LNCAP (cell line): ENCODE data around the gene PAQR6.

Source experiments
- CTCF ChIP-seq: fragments of 450-650 bp; IDR thresholded peaks from 2 replicates; pipeline ENCODE4 v1.5.1; 2017; ENCODE audit warnings: mild to moderate bottlenecking

Gene PAQR6

DNA sequence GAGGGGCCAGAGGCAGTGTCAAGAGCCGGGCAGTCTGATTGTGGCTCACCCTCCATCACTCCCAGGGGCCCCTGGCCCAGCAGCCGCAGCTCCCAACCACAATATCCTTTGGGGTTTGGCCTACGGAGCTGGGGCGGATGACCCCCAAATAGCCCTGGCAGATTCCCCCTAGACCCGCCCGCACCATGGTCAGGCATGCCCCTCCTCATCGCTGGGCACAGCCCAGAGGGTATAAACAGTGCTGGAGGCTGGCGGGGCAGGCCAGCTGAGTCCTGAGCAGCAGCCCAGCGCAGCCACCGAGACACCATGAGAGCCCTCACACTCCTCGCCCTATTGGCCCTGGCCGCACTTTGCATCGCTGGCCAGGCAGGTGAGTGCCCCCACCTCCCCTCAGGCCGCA, 5.9 kb downstream of the PAQR6 start, which contains the start of gene BGLAP:
Gene BGLAP, plus strand, starts transcription at position 259 of the 400 bp plus-strand sequence. Its CDS starts 48 bp downstream, at position 307.
- no peak for TF ChIP-seq CTCF

- TF ChIP-seq CTCF, result no peak
These were observed 6.5 kb downstream of the PAQR6 start for GRCh38 chr1:156241311-156241811.

- no peak for TF ChIP-seq CTCF
These were observed 9.6 kb downstream of the PAQR6 start for GRCh38 chr1:156238248-156238647.

DNA sequence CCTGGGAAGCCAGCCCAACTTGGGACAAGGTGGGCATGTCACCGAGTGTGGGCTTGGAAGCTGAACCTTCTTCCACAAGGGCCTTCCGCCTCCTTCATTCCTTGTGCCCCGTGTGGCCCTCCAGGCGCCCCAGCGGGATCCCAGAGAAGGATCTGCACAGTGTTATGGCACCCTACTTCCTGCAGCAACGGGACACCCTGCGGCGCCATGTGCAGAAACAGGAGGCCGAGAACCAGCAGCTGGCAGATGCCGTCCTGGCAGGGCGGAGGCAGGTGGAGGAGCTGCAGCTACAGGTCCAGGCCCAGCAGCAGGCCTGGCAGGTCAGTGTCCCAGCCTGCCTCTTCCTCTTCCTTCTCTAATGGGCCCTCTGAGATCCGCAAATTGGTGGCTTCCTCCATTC, 11.7 kb downstream of the PAQR6 start:
- TF ChIP-seq CTCF, result no peak

DNA sequence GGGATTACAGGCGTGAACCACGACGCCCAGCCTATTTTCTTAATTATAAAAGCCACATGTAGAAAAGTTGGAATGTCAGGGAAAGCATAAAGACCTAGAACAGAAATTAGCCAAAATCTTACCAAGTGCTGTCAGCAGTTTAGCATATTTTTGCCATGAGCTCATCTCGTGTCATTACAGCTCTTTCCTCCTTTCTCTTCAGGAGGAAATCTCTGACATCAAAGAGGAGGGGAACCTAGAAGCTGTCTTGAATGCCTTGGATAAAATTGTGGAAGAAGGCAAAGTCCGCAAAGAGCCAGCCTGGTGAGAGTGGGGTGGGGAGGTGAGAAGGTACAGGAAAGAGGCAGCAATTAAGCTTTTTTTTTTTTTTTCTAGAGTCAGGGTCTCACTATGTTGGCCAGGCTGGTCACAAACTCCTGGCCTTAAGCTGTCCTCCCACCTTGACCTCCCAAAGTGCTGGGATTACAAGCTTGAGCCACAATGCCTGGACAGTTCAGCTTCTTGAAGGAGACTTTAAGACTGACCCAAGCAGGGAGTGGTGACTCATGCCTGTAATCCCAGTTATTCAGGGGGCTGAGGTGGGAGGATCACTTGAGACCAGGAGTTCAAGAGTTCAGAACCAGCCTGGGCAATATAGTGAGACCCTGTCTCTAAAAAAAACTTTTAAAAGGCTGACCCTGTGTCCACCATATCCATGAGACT, 14.3 kb downstream of the PAQR6 start:
- TF ChIP-seq CTCF, result no peak

DNA sequence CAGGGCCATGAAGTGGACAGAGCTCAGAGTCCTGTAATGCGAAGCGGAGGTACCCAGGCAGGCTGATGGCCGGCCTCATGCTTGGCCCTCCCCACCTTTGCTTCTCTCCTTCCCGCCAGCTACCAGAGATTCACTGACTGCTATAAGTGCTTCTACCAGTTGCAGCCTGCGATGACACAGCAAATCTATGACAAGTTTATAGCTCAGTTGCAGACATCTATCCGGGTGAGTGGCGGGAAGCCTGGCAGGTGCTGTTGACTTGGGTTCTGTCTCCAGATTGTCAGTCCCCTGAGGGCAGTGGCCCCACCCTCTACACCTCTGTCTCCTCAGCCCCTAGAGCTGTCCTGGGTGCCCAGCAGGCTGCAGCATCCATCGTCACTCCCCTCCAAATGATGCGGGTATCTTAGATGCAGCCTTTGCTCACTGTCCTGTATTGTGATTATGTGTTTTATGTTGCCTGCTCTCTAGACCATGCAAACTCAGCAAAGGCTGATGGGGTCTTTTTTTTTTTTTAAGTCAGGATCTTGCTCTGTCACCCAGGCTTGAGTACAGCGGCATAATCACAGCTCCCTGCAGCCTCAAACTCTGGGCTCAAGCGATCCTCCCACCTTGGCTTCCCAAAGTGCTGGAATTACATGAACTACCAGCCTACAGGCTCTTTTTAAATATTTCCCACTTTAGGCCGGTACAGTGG, 15.5 kb downstream of the PAQR6 start:
- no peak for TF ChIP-seq CTCF

- no peak for TF ChIP-seq CTCF
These were observed 17.4 kb downstream of the PAQR6 start for GRCh38 chr1:156230473-156230837.
